ENCODE results near the gene KCNJ2. TPM values are rescaled to one million over a fixed set of nuclear protein-coding genes. Genes with fewer than 3 reads are reported as not detected.

KCNJ2 gene
- total RNA-seq, 8 experiments from 2014 or later = 1.1 to 60.4 (median 5.3) TPM

DNA sequence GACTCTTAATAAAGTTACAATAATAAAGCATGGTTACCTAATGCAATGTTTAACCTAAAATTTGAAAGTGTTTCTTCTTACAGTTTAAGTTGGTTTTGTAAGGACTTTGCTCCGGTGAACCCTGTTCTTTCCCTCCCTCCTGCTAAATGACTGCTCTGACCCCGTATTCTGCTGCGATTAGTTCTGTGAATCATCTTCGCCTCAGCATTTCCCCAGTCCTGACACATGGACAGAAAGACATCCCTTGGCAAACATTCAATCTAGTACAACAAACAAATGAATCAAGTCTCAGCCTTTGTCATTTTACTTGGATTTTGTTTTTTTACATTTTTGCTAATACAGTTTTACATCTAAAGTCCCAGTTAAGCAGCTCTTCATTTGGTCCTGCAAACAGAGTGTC is 15.4 kb downstream of the KCNJ2 start:
- WGBS, 10 experiments = 6 to 97% (median 79%) methylated on average over 1 to 4 of the region's 4 CpGs
- in situ Hi-C loops (cut with MboI; ENCODE audit: low pct_unique_long_range_greater_than_20kb in 2 of 9, low sequenced_read_pairs in 9 of 9, unreplicated experiment in 9 of 9) = no loop called here
- Histone ChIP-seq H3K4me3 (no peak overlapping the region), H3K4me1 (replicated peaks in 1 of 2) (no peaks in the 10 kb centered on the region), H3K27ac (no peak overlapping the region)
- ATAC-seq (replicated peaks in 6 of 8) = peak in 2 of 8 experiments; percentile 20 to 41

DNA sequence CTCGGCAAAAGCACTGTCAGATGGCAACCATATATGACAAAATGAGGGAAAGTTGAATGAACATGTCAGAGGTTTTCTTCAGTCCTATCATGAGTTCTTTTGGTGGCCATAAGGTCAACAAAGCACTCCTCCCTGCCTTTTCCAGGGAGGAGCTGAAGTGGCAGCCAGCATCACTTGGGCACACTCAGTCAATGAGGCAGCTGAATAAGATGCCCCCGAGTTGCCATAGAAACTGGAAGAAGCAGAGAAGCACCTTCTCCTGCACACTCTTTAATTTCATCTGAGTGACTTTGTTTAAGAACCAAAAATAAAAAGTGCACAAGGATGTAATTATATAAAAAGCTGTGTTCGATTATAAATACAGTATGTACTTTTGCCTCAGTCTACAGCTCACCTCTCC is 16.0 kb downstream of the KCNJ2 start:
- in situ Hi-C loops (cut with MboI; ENCODE audit: low pct_unique_long_range_greater_than_20kb in 2 of 9, low sequenced_read_pairs in 9 of 9, unreplicated experiment in 9 of 9) = no loop called here
- no peak overlapping the region for H3K4me3 ChIP-seq
- ATAC-seq (replicated peaks in 6 of 8) = peak in 1 of 8 experiments; percentile 47

DNA sequence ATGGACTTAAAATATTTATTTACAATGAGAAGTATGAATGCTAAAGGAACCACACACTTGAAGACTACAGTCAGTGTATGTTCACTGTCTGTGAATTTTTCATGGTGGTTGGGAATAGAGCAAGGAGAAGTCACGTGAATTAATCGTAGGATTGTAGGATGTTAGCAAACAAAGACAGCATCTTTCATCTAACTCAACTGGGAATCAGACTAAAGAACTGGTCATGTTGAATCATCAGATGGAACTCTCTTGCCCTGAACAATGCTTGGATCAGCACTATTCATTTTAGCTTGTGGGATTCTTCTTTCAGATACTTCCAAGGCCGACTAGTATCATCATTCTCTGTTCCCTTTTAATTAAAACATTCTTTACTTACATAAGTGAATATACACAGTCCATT is 18.1 kb downstream of the KCNJ2 start:
- Histone ChIP-seq H3K4me1 (replicated peaks in 1 of 2) (no peaks in the 10 kb centered on the region), H3K27ac (no peak overlapping the region), H3K4me3 (no peak overlapping the region)
- ATAC-seq (replicated peaks in 6 of 8) = no peak
- WGBS, 10 experiments = 7 to 100% (median 84%) methylated on average over 1 to 3 of the region's 3 CpGs
- in situ Hi-C loops (cut with MboI; ENCODE audit: low pct_unique_long_range_greater_than_20kb in 2 of 9, low sequenced_read_pairs in 9 of 9, unreplicated experiment in 9 of 9) = no loop called here

More for the DNA sequence above, 16.0 kb downstream of the KCNJ2 start:
- H3K4me1 ChIP-seq (replicated peaks in 1 of 2) = no peaks in the 10 kb centered on the region
- WGBS, 10 experiments = 0 to 100% (median 77%) methylated on average over 1 to 3 of the region's 3 CpGs; no CpG with 5 or more reads in 3 of the 10 experiments
- no peak overlapping the region for H3K27ac ChIP-seq

DNA sequence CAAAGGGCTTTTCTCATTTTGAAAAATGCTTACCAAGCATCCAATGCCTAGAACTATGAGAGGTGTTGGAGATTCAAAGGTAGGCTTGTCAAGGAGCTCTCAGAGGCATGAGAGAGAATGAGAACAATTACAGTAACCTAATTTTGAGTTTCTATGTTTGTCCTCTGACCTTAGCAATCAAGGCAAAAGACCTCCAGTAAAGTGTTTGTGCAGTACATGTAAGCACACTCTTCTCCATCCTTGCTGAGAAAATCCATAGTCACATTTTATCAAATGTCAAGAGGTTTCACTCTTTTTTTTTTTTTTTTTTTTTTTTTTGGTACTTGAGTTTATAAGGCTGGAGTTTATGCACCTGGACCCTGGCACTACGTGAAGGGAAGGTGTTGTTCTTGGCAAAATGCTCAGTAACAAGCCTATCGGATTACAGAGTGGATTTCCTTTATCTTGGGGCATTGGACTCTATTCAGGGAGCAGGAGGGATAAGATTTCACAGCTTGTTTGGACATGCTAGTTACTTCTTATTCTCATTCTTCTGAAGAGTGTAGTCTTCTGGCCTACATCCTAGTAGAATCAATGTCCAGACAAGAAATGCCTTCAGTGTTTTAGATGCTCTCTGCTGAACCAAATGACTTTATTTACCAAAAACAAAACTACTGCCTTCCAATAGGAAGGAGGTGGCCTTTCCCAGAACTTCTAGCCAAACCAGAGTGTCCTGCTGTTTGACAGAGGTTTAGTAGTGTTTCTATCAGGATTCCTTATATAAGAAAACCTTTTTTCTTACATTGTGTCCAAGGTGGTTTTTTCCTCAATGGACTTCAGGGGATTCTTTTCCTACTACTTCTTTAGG is 21.9 kb downstream of the KCNJ2 start:
- no peak overlapping the region for H3K27ac ChIP-seq
- in situ Hi-C loops (cut with MboI; ENCODE audit: low pct_unique_long_range_greater_than_20kb in 2 of 9, low sequenced_read_pairs in 9 of 9, unreplicated experiment in 9 of 9) = no loop called here
- WGBS, 10 experiments = 20 to 100% (median 55%) methylated on average over 1 to 2 of the region's 2 CpGs; no CpG with 5 or more reads in 1 of the 10 experiments
- H3K4me1 ChIP-seq (replicated peaks in 1 of 2) = no peaks in the 10 kb centered on the region
- no peak overlapping the region for H3K4me3 ChIP-seq
- no peak for ATAC-seq (replicated peaks in 6 of 8)

DNA sequence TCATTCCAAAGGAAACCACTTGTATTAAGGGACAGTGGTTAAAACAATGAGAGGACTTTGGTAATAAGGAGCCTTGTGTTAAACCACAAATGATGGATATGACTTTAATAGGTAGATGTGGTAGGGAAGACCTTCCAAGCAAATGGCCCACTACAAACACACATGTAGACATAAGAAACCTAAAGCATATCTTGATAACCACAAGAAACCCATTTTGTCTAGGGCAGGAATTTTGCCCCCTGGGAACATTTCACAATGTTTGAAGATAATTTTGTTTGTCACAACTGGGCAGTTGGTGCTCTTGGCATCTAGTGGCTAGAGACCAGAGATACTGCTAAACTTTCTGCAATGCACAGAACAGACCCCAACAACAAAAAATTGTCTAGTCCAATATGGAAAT is 25.8 kb downstream of the KCNJ2 start:
- no peak for ATAC-seq (replicated peaks in 6 of 8)
- Histone ChIP-seq H3K4me3 (no peak overlapping the region), H3K4me1 (replicated peaks in 1 of 2) (no peaks in the 10 kb centered on the region), H3K27ac (no peak overlapping the region)
- in situ Hi-C loops (cut with MboI; ENCODE audit: low pct_unique_long_range_greater_than_20kb in 2 of 9, low sequenced_read_pairs in 9 of 9, unreplicated experiment in 9 of 9) = no loop called here

DNA sequence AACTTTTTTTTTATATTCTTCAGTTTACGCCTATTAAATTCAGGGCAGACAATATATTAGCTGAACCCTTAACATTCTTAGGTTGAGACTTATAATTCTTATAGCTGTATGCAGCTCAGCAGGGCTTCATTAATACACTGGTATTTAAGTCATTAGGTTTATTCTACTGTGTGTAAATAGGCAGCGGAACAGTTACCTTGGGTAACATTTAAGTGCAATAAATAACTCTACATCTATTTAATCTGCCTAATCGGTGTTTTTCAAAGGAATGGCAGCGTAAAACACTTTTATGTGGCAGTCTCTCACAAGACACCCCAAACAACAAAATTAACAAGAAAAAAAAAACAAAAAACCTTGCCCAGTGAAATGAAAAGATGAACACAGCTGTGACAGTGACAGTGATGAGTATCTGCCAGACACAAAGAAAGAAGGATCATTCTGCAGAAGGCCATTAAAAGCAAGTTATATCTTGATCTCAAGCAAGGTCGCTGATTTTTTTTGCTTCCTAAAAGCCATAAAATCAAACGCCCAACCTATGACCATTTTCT is 32.6 kb downstream of the KCNJ2 start:
- ATAC-seq (replicated peaks in 6 of 8) = peak in 5 of 8 experiments; percentile 35 to 74 (median 54)
- Histone ChIP-seq H3K4me1 (replicated peaks in 1 of 2) (peaks cover 0 to 3% of the 10 kb centered on the region in 2 donors), H3K4me3 (no peak overlapping the region), H3K27ac (no peak overlapping the region)
- in situ Hi-C loops (cut with MboI; ENCODE audit: low pct_unique_long_range_greater_than_20kb in 2 of 9, low sequenced_read_pairs in 9 of 9, unreplicated experiment in 9 of 9) = no loop called here
- 28 to 81% (median 44%) methylated on average over 3 to 6 of the region's 6 CpGs for WGBS, 10 experiments

DNA sequence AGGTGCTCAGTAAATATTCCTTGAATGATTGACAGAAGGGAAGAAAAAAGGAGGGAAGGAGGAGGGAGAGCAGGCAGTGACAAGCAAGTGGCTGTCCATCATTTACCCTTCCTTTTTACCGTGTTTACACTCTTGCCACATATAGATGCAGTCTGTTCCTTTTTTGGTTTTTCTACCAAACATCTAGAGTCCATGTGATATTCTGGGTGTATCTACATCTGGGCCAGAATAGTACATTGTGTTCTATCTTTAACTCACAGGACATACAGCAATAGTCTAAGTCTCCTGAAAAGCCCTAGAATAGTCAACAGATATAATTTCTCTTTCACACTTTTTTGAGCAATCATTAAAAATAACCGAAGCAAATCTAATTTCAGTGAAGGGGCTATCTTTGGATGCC is 33.5 kb downstream of the KCNJ2 start:
- in situ Hi-C loops (cut with MboI; ENCODE audit: low pct_unique_long_range_greater_than_20kb in 2 of 9, low sequenced_read_pairs in 9 of 9, unreplicated experiment in 9 of 9) = no loop called here
- peaks cover 3 to 7% of the 10 kb centered on the region in 2 donors for H3K4me1 ChIP-seq (replicated peaks in 1 of 2)
- no peak overlapping the region for H3K4me3 ChIP-seq
- ATAC-seq (replicated peaks in 6 of 8) = no peak
- no peak overlapping the region for H3K27ac ChIP-seq
- 5 to 100% (median 83%) methylated on average over 1 to 2 of the region's 2 CpGs; no CpG with 5 or more reads in 1 of the 10 experiments for WGBS, 10 experiments

DNA sequence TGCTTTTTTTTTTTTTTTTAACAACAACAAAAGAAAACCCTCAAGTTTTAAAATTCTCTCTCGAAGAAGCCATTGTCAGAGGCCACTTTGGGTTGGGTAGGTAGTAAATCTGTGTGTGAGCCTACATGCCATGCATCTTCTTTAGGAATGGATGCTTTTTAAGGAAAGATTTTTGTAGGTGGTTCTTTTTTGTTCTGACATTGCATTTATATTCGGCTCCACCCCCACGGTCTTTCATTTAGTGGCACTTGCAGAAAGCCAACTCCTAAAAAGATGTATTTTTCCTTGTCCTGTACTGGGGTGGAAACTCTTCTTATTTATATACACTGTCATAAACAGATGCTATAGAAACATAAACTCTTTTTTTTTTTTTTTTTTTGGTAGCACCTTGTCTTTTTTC is 35.1 kb downstream of the KCNJ2 start:
- H3K27ac ChIP-seq = no peak overlapping the region
- in situ Hi-C loops (cut with MboI; ENCODE audit: low pct_unique_long_range_greater_than_20kb in 2 of 9, low sequenced_read_pairs in 9 of 9, unreplicated experiment in 9 of 9) = no loop called here
- H3K4me3 ChIP-seq = no peak overlapping the region
- no peak for ATAC-seq (replicated peaks in 6 of 8)
- 27 to 100% (median 86%) methylated on average over 2 to 3 of the region's 3 CpGs; no CpG with 5 or more reads in 3 of the 10 experiments for WGBS, 10 experiments
- H3K4me1 ChIP-seq (replicated peaks in 1 of 2) = peaks cover 3 to 14% of the 10 kb centered on the region in 2 donors

DNA sequence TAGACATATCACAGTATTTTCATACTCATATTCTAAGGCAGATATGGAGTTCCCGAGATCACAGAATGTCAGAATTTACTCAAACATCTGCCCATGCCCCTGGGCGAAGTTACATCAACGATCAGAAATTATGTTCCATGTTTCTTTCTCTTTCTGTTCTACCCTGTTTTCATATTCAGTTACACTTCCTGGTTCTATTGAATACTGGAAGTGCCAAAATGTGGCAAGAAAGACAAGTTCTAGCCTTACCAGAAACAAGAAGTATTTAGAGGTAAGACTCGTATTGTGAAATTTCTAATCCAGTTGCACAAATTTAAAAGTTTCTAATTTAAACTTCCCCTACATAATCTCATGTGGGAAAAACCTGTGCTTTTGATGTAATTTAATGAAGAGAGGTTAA is 36.1 kb downstream of the KCNJ2 start:
- no peak overlapping the region for H3K4me3 ChIP-seq
- no peak overlapping the region for H3K27ac ChIP-seq
- no peak for ATAC-seq (replicated peaks in 6 of 8)
- in situ Hi-C loops (cut with MboI; ENCODE audit: low pct_unique_long_range_greater_than_20kb in 2 of 9, low sequenced_read_pairs in 9 of 9, unreplicated experiment in 9 of 9) = no loop called here
- WGBS, 10 experiments = 14 to 100% (median 92%) methylated on average over 1 to 4 of the region's 4 CpGs
- H3K4me1 ChIP-seq (replicated peaks in 1 of 2) = peaks cover 3 to 14% of the 10 kb centered on the region in 2 donors

DNA sequence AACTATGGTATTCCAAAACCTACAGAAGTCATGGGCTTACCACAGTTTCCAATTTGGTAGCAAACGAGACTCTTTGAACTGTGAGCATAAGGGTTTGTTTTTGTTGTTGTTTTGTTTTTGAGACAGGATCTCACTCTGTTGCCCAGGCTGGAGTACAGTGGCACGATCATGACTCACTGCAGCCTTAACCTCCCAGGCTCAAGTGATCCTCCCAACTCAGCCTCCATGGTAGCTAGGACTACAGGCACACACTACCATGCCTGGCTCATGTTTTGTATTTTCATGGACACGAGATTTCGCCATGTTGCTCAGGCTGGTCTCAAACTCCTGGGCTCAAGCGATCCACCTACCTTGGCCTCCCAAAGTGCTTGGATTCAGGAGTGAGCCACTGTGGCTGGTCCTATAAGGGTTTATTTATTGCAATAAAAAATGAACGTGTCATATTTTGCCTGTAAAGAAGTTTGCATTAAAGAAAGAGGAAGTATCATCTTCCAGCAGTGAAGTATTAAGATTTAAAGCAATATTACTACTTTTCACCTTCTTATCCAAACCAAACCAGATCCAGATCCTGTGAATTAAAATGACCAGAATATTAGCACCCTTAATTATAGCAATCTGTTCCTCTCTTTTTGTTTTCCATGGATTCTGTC is 37.2 kb downstream of the KCNJ2 start:
- Histone ChIP-seq H3K4me3 (no peak overlapping the region), H3K27ac (no peak overlapping the region), H3K4me1 (replicated peaks in 1 of 2) (peaks cover 3 to 14% of the 10 kb centered on the region in 2 donors)
- 0 to 100% (median 72%) methylated on average over 1 to 6 of the region's 6 CpGs; no CpG with 5 or more reads in 2 of the 10 experiments for WGBS, 10 experiments
- in situ Hi-C loops (cut with MboI; ENCODE audit: low pct_unique_long_range_greater_than_20kb in 2 of 9, low sequenced_read_pairs in 9 of 9, unreplicated experiment in 9 of 9) = no loop called here
- no peak for ATAC-seq (replicated peaks in 6 of 8)

DNA sequence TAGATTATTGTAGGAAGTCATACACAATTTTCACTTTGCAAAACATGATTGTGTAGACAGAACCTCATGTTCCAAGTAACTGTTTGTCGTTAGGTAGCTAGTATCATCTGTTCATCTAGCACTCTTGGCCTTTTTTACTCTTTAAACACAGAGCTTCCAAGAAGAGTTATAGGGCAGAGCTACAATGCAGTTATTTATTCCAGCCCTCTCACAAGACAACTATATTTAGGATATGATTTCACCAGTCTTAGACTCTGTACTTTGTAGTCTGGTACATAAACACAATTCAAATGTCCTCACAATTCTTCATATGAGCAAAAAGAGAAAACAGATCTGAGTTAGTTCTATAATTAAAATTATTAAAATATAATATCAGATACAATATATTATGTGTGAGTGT is 37.9 kb downstream of the KCNJ2 start:
- in situ Hi-C loops (cut with MboI; ENCODE audit: low pct_unique_long_range_greater_than_20kb in 2 of 9, low sequenced_read_pairs in 9 of 9, unreplicated experiment in 9 of 9) = no loop called here
- 10 to 100% (median 79%) methylated on average over 1 of the region's 1 CpG; no CpG with 5 or more reads in 2 of the 10 experiments for WGBS, 10 experiments
- Histone ChIP-seq H3K4me3 (no peak overlapping the region), H3K4me1 (replicated peaks in 1 of 2) (peaks cover 0 to 14% of the 10 kb centered on the region in 2 donors), H3K27ac (no peak overlapping the region)
- peak in 2 of 8 experiments; percentile 68 to 69 for ATAC-seq (replicated peaks in 6 of 8)

DNA sequence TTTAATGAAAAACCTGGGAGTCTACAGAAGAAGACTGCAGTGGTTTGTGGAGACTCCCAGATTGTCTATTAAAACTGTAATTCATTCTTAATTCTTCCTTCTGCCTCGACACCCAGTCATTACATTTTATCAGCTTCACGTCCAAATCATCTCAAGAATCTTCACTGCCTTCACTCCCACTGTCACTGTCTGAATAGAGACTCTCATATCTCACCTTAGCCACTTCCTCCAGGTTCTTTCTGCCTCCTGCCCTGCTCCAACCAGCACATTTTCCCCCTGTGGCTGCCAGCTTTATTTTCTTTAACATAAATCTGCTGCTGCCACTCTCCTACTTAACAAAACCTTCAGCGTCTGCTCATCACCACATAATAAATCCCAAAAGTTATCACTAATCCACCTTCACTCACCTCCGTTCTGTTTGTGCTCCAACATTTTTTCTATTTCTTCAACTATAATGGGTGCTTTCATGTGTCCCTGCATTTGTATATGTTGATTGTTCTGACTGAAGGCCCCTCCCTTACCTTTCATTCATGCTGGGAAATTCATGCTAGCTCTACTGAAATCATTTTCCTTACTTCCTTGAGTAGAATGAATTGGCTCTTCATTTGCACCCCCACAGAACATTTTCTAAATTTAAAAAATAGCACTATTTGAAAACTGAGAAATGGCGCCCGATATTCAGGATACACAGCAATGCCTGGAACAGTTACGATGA is 38.9 kb downstream of the KCNJ2 start:
- in situ Hi-C loops (cut with MboI; ENCODE audit: low pct_unique_long_range_greater_than_20kb in 2 of 9, low sequenced_read_pairs in 9 of 9, unreplicated experiment in 9 of 9) = no loop called here
- Histone ChIP-seq H3K4me1 (replicated peaks in 1 of 2) (peaks cover 0 to 14% of the 10 kb centered on the region in 2 donors), H3K27ac (no peak overlapping the region), H3K4me3 (no peak overlapping the region)
- WGBS, 10 experiments = 25 to 100% (median 73%) methylated on average over 2 to 7 of the region's 7 CpGs
- ATAC-seq (replicated peaks in 6 of 8) = no peak
